Measurements from ENCODE around the gene POLR2I. TPM values are rescaled to one million over a fixed set of nuclear protein-coding genes. Genes with fewer than 3 reads are reported as not detected.

Gene POLR2I
- total and polyA plus RNA-seq, 5 donors from 2014 or later: 29.4 to 185 (median 156) TPM

- Histone ChIP-seq H3K36me3 (ENCODE audit: control insufficient read depth, insufficient read depth, low read length) (peaks cover 46% of the 10 kb centered on the region), H3K4me3 (ENCODE audit: low read depth, low read length) (no peak overlapping the region), H3K9me3 (ENCODE audit: control insufficient read depth in 2 of 2, low read length in 2 of 2) (no peaks in the 10 kb centered on the region), H3K27me3 (ENCODE audit: control insufficient read depth, insufficient read depth, low read length) (no peaks in the 10 kb centered on the region), H3K27ac (ENCODE audit: insufficient read depth, low read length, poor library complexity, severe bottlenecking) (no peak overlapping the region), H3K4me1 (ENCODE audit: control insufficient read depth, insufficient read depth, low read length, poor library complexity, severe bottlenecking) (peaks cover 5% of the 10 kb centered on the region)
- DNase-seq (no peak), ATAC-seq (ENCODE audit: low read depth in 2 of 2) (no peak)
- peaks cover 0 to 24% (median 17%) of the 10 kb centered on the region in 4 donors for H3K4me1 Mint-ChIP-seq
- H3K27ac Mint-ChIP-seq: no peak overlapping the region
- peaks cover 6% of the 10 kb centered on the region for H3K27me3 Mint-ChIP-seq
- no peak overlapping the region for H3K4me3 Mint-ChIP-seq
- H3K9me3 Mint-ChIP-seq: no peaks in the 10 kb centered on the region
- peaks cover 22% of the 10 kb centered on the region for H3K36me3 Mint-ChIP-seq
Observed at GRCh38 chr19:36121486-36122124, 6.9 kb upstream of the POLR2I start.

- no peaks in the 10 kb centered on the region for H3K27me3 ChIP-seq (ENCODE audit: control insufficient read depth, insufficient read depth, low read length)
- H3K36me3 ChIP-seq (ENCODE audit: control insufficient read depth, insufficient read depth, low read length): peaks cover 48% of the 10 kb centered on the region
- Mint-ChIP-seq H3K27me3 (peaks cover 6% of the 10 kb centered on the region), H3K36me3 (peaks cover 22% of the 10 kb centered on the region), H3K27ac (no peak overlapping the region), H3K4me1 (peaks cover 0 to 30% (median 21%) of the 10 kb centered on the region in 4 donors), H3K9me3 (no peaks in the 10 kb centered on the region), H3K4me3 (no peak overlapping the region)
- ATAC-seq (ENCODE audit: low read depth in 2 of 2): no peak
- H3K27ac ChIP-seq (ENCODE audit: insufficient read depth, low read length, poor library complexity, severe bottlenecking): no peak overlapping the region
- peaks cover 11% of the 10 kb centered on the region for H3K4me1 ChIP-seq (ENCODE audit: control insufficient read depth, insufficient read depth, low read length, poor library complexity, severe bottlenecking)
- no peak for DNase-seq
- no peak overlapping the region for H3K4me3 ChIP-seq (ENCODE audit: low read depth, low read length)
- no peaks in the 10 kb centered on the region for H3K9me3 ChIP-seq (ENCODE audit: control insufficient read depth in 2 of 2, low read length in 2 of 2)
Observed at GRCh38 chr19:36120984-36121358, 6.3 kb upstream of the POLR2I start.

GRCh38 chr19:36120092-36120983, 5.7 kb upstream of the POLR2I start:
- peak overlapping the region in 2 of 4 donors; percentile 33 to 72 for H3K4me3 Mint-ChIP-seq

GRCh38 chr19:36116344-36116637, 1.6 kb upstream of the POLR2I start:
- Mint-ChIP-seq H3K4me1 (peaks cover 0 to 57% (median 32%) of the 10 kb centered on the region in 4 donors), H3K36me3 (peaks cover 21% of the 10 kb centered on the region), H3K9me3 (no peaks in the 10 kb centered on the region)

More at GRCh38 chr19:36120092-36120983, 5.7 kb upstream of the POLR2I start:
- peaks cover 42% of the 10 kb centered on the region for H3K36me3 ChIP-seq (ENCODE audit: control insufficient read depth, insufficient read depth, low read length)
- H3K27me3 ChIP-seq (ENCODE audit: control insufficient read depth, insufficient read depth, low read length): no peaks in the 10 kb centered on the region
- Mint-ChIP-seq H3K36me3 (peaks cover 18% of the 10 kb centered on the region), H3K9me3 (no peaks in the 10 kb centered on the region), H3K27me3 (peaks cover under 1% of the 10 kb centered on the region), H3K27ac (no peak overlapping the region), H3K4me1 (peaks cover 0 to 31% (median 23%) of the 10 kb centered on the region in 4 donors)
- no peaks in the 10 kb centered on the region for H3K9me3 ChIP-seq (ENCODE audit: control insufficient read depth in 2 of 2, low read length in 2 of 2)
- H3K4me3 ChIP-seq (ENCODE audit: low read depth, low read length): no peak overlapping the region
- no peak for DNase-seq
- ATAC-seq (ENCODE audit: low read depth in 2 of 2): no peak
- H3K27ac ChIP-seq (ENCODE audit: insufficient read depth, low read length, poor library complexity, severe bottlenecking): no peak overlapping the region
- peaks cover 15% of the 10 kb centered on the region for H3K4me1 ChIP-seq (ENCODE audit: control insufficient read depth, insufficient read depth, low read length, poor library complexity, severe bottlenecking)

GRCh38 chr19:36115453-36116343, 1.0 kb upstream of the POLR2I start, which contains the start of gene TBCB:
TBCB (plus strand) TSS chr19:36115468; CDS start chr19:36115561, 93 bp downstream.
- Mint-ChIP-seq H3K4me3 (peak within 1 kb of the TSS; percentile 90 to 99 (median 97)), H3K4me1 (peaks cover 0 to 57% (median 32%) of the 10 kb centered on the region in 4 donors), H3K9me3 (no peaks in the 10 kb centered on the region), H3K27ac (peak within 1 kb of the TSS; percentile 97 to 100 (median 99)), H3K27me3 (peaks cover 8% of the 10 kb centered on the region), H3K36me3 (peaks cover 21% of the 10 kb centered on the region)
- Histone ChIP-seq H3K4me3 (ENCODE audit: low read depth, low read length) (peak within 1 kb of the TSS; percentile 83), H3K36me3 (ENCODE audit: control insufficient read depth, insufficient read depth, low read length) (peaks cover 28% of the 10 kb centered on the region), H3K27ac (ENCODE audit: insufficient read depth, low read length, poor library complexity, severe bottlenecking) (peak within 1 kb of the TSS; percentile 84), H3K9me3 (ENCODE audit: control insufficient read depth in 2 of 2, low read length in 2 of 2) (no peaks in the 10 kb centered on the region), H3K27me3 (ENCODE audit: control insufficient read depth, insufficient read depth, low read length) (no peaks in the 10 kb centered on the region), H3K4me1 (ENCODE audit: control insufficient read depth, insufficient read depth, low read length, poor library complexity, severe bottlenecking) (peaks cover 34% of the 10 kb centered on the region)
- DNase-seq: peak in 2 of 3 donors; percentile 13 to 87
- peak; percentile 43 to 47 for ATAC-seq (ENCODE audit: low read depth in 2 of 2)

More at GRCh38 chr19:36116344-36116637, 1.6 kb upstream of the POLR2I start:
- Histone ChIP-seq H3K4me3 (ENCODE audit: low read depth, low read length) (peak overlapping the region; percentile 70), H3K27me3 (ENCODE audit: control insufficient read depth, insufficient read depth, low read length) (no peaks in the 10 kb centered on the region), H3K9me3 (ENCODE audit: control insufficient read depth in 2 of 2, low read length in 2 of 2) (no peaks in the 10 kb centered on the region), H3K4me1 (ENCODE audit: control insufficient read depth, insufficient read depth, low read length, poor library complexity, severe bottlenecking) (peaks cover 34% of the 10 kb centered on the region), H3K27ac (ENCODE audit: insufficient read depth, low read length, poor library complexity, severe bottlenecking) (peak overlapping the region; percentile 84), H3K36me3 (ENCODE audit: control insufficient read depth, insufficient read depth, low read length) (peaks cover 28% of the 10 kb centered on the region)
- no peak for ATAC-seq (ENCODE audit: low read depth in 2 of 2)
- Mint-ChIP-seq H3K27ac (peak overlapping the region; percentile 80 to 99 (median 97)), H3K27me3 (peaks cover 8% of the 10 kb centered on the region), H3K4me3 (peak overlapping the region; percentile 90 to 99 (median 97))
- no peak for DNase-seq

GRCh38 chr19:36113894-36114720, 568 bp downstream of the POLR2I start:
- Mint-ChIP-seq H3K4me1 (peaks cover 0 to 52% (median 27%) of the 10 kb centered on the region in 4 donors), H3K36me3 (peaks cover 19% of the 10 kb centered on the region), H3K27ac (peak overlapping the region; percentile 97 to 100 (median 99)), H3K27me3 (peaks cover 8% of the 10 kb centered on the region), H3K4me3 (peak overlapping the region; percentile 90 to 99 (median 97)), H3K9me3 (no peaks in the 10 kb centered on the region)
- no peaks in the 10 kb centered on the region for H3K27me3 ChIP-seq (ENCODE audit: control insufficient read depth, insufficient read depth, low read length)
- peaks cover 34% of the 10 kb centered on the region for H3K4me1 ChIP-seq (ENCODE audit: control insufficient read depth, insufficient read depth, low read length, poor library complexity, severe bottlenecking)
- peak overlapping the region; percentile 83 for H3K4me3 ChIP-seq (ENCODE audit: low read depth, low read length)
- H3K27ac ChIP-seq (ENCODE audit: insufficient read depth, low read length, poor library complexity, severe bottlenecking): peak overlapping the region; percentile 84
- peaks cover 18% of the 10 kb centered on the region for H3K36me3 ChIP-seq (ENCODE audit: control insufficient read depth, insufficient read depth, low read length)
- no peaks in the 10 kb centered on the region for H3K9me3 ChIP-seq (ENCODE audit: control insufficient read depth in 2 of 2, low read length in 2 of 2)
- DNase-seq: peak in 1 of 3 donors; percentile 7
- ATAC-seq (ENCODE audit: low read depth in 2 of 2): no peak
